H1 (cell line): Measurements from ENCODE around the gene EME2. TPM values are rescaled to one million over a fixed set of nuclear protein-coding genes. Genes with fewer than 3 reads are reported as not detected.

Experiments
- CTCF ChIA-PET: fragments of 300-600 bp; sonication (Branson Sonifier 250); formaldehyde crosslinking; loops from one replicate; lab custom pipeline; 2021; ENCODE audit not compliant: partially characterized antibody; lab: Charles Lee
- POLR2A ChIA-PET: fragments of 300-600 bp; sonication (Branson Sonifier 250); formaldehyde crosslinking; loops from one replicate; lab custom pipeline; 2021; ENCODE audit warnings: inconsistent platforms; ENCODE audit not compliant: partially characterized antibody; lab: Charles Lee
- DNase-seq, 2 experiments: peaks; one replicate each; pipeline versions ENCODE4 v3.0.0 to v3.0.0-alpha.2; 2010 to 2022; ENCODE audit warnings: low spot score in 2 of 2, low read depth in 1 of 2, mixed read lengths in 1 of 2
- FAIRE-seq: peaks from 2 replicates; lab custom pipeline; 2011; peaks lifted over from hg19 to GRCh38; lab: Jason Lieb, UNC
- H2AFZ ChIP-seq: 2 replicates; pipeline ENCODE4 v1.8.1; 2012; ENCODE audit warnings: low read length, inconsistent platforms
- H2AK5ac ChIP-seq: 2 replicates; pipeline ENCODE4 v1.6.1; 2013; ENCODE audit warnings: low read depth, low read length
- H2BK120ac ChIP-seq: replicated peaks from 2 replicates; pipeline ENCODE3; 2013; ENCODE audit warnings: low read depth, low read length, inconsistent platforms
- H2BK12ac ChIP-seq: 2 replicates; pipeline ENCODE4 v1.6.1; 2013; ENCODE audit warnings: low read depth, low read length
- H2BK15ac ChIP-seq: 2 replicates; pipeline ENCODE4 v1.6.1; 2013; ENCODE audit warnings: low read length
- H2BK20ac ChIP-seq: 2 replicates; pipeline ENCODE4 v1.6.1; 2013; ENCODE audit warnings: low read length
- H2BK5ac ChIP-seq: 2 replicates; pipeline ENCODE4 v1.6.1; 2013; ENCODE audit warnings: low read depth, low read length
- H3K14ac ChIP-seq: 2 replicates; pipeline ENCODE4 v1.6.1; 2013; ENCODE audit warnings: inconsistent platforms; ENCODE audit not compliant: insufficient read length
- H3K18ac ChIP-seq: 2 replicates; pipeline ENCODE4 v1.6.1; 2013; ENCODE audit warnings: low read length; ENCODE audit errors: extremely low read depth
- H3K23ac ChIP-seq: 2 replicates; pipeline ENCODE4 v1.6.1; 2013; ENCODE audit warnings: inconsistent platforms; ENCODE audit not compliant: insufficient read length
- H3K23me2 ChIP-seq: 2 replicates; pipeline ENCODE4 v1.6.1; 2013; ENCODE audit warnings: low read depth, low read length
- H3K27ac ChIP-seq: 2 replicates; pipeline ENCODE4 v1.6.1; 2011; ENCODE audit warnings: low read depth, low read length, inconsistent platforms
- H3K27me3 ChIP-seq, 4 experiments: replicated peaks in 1 of 4; 1 replicate in 1 of 4; 2 replicates in 3 of 4; pipeline versions ENCODE4 v1.6.1 to v1.8.1; 2011 to 2013; ENCODE audit warnings: low read length in 3 of 4, mild to moderate bottlenecking in 3 of 4, inconsistent platforms in 2 of 4, mixed read lengths in 2 of 4, moderate library complexity in 1 of 4; ENCODE audit not compliant: control insufficient read depth in 3 of 4, insufficient read depth in 3 of 4; ENCODE audit errors: extremely low read depth in 1 of 4
- H3K36me3 ChIP-seq, 4 experiments: 2 replicates each; pipeline versions ENCODE4 v1.6.1 to v1.8.1; 2011 to 2013; ENCODE audit warnings: mild to moderate bottlenecking in 4 of 4, low read length in 3 of 4, moderate library complexity in 2 of 4, control low read depth in 1 of 4, inconsistent platforms in 1 of 4; ENCODE audit not compliant: insufficient read depth in 4 of 4, control insufficient read depth in 2 of 4
- H3K4ac ChIP-seq: replicated peaks from 2 replicates; pipeline ENCODE3; 2013; ENCODE audit warnings: low read length, low read depth, mixed read lengths, inconsistent platforms; ENCODE audit not compliant: insufficient read length
- H3K4me1 ChIP-seq, 4 experiments: replicated peaks in 1 of 4; 1 replicate in 1 of 4; 2 replicates in 3 of 4; pipeline versions ENCODE4 v1.6.1 to v1.8.1; 2011 to 2013; ENCODE audit warnings: low read length in 3 of 4, inconsistent platforms in 2 of 4, mixed read lengths in 1 of 4; ENCODE audit not compliant: insufficient read depth in 4 of 4, control insufficient read depth in 3 of 4
- H3K4me2 ChIP-seq, 2 experiments: 2 replicates each; pipeline versions ENCODE4 v1.6.1 to v1.8.1; 2011 to 2013; ENCODE audit warnings: low read depth in 2 of 2, low read length in 2 of 2, control low read depth in 1 of 2, inconsistent platforms in 1 of 2, mild to moderate bottlenecking in 1 of 2; ENCODE audit not compliant: insufficient read depth in 1 of 2
- H3K4me3 ChIP-seq, 4 experiments: fragments of 200-600, 300-600 bp in 1 of 4; sonication (generic), shearing (Covaris generic), sonication (Bioruptor Twin) in 1 of 4; 2 replicates each; pipeline versions ENCODE4 v1.5.1 to v1.8.1; 2011 to 2016; ENCODE audit warnings: low read length in 4 of 4, low read depth in 3 of 4, control low read depth in 2 of 4, inconsistent platforms in 2 of 4, mild to moderate bottlenecking in 2 of 4, mixed read lengths in 1 of 4, moderate library complexity in 1 of 4; ENCODE audit not compliant: insufficient read depth in 2 of 4; ENCODE audit errors: extremely low read depth in 1 of 4
- H3K56ac ChIP-seq: replicated peaks from 2 replicates; pipeline ENCODE3; 2013; ENCODE audit warnings: low read depth, mild to moderate bottlenecking, mixed read lengths, low read length, inconsistent platforms; ENCODE audit not compliant: insufficient read length
- H3K79me1 ChIP-seq: 2 replicates; pipeline ENCODE4 v1.6.1; 2013; ENCODE audit warnings: low read depth, low read length, control low read depth
- H3K79me2 ChIP-seq, 2 experiments: 2 replicates each; pipeline versions ENCODE4 v1.6.1 to v1.8.1; 2012 to 2013; ENCODE audit warnings: low read length in 2 of 2, mild to moderate bottlenecking in 2 of 2, inconsistent platforms in 1 of 2; ENCODE audit not compliant: insufficient read depth in 2 of 2, control insufficient read depth in 1 of 2
- H3K9ac ChIP-seq, 4 experiments: replicated peaks in 1 of 4; 1 replicate in 1 of 4; 2 replicates in 3 of 4; pipeline versions ENCODE4 v1.6.1 to v1.8.1; 2011 to 2013; ENCODE audit warnings: low read depth in 3 of 4, low read length in 3 of 4, control low read depth in 2 of 4, mild to moderate bottlenecking in 2 of 4, moderate library complexity in 2 of 4, inconsistent platforms in 1 of 4; ENCODE audit errors: extremely low read depth in 1 of 4
- H3K9me3 ChIP-seq, 2 experiments: 2 replicates each; pipeline versions ENCODE4 v1.6.1 to v1.8.1; 2012 to 2013; ENCODE audit warnings: mild to moderate bottlenecking in 2 of 2, moderate library complexity in 2 of 2, control low read depth in 1 of 2, inconsistent platforms in 1 of 2, low read depth in 1 of 2, low read length in 1 of 2, mixed read lengths in 1 of 2; ENCODE audit not compliant: insufficient read depth in 2 of 2
- H4K20me1 ChIP-seq, 2 experiments: replicated peaks in 1 of 2; 2 replicates each; pipeline versions ENCODE3 to v1.8.1; 2011 to 2013; ENCODE audit warnings: inconsistent platforms in 2 of 2, low read length in 2 of 2, mild to moderate bottlenecking in 1 of 2; ENCODE audit not compliant: insufficient read depth in 2 of 2, control insufficient read depth in 1 of 2
- H4K5ac ChIP-seq: 2 replicates; pipeline ENCODE4 v1.6.1; 2013; ENCODE audit warnings: low read length, low read depth, mixed read lengths, inconsistent platforms; ENCODE audit not compliant: insufficient read length
- H4K8ac ChIP-seq: 2 replicates; pipeline ENCODE4 v1.8.0; 2013; ENCODE audit warnings: mild to moderate bottlenecking, moderate library complexity, low read length, inconsistent platforms; ENCODE audit not compliant: insufficient read depth; ENCODE audit errors: extremely low read depth
- H4K91ac ChIP-seq: replicated peaks from 2 replicates; pipeline ENCODE3; 2013; ENCODE audit warnings: low read length, mixed read lengths, inconsistent platforms; ENCODE audit not compliant: insufficient read length
- ASH2L ChIP-seq: fragments of 200-600, 300-600 bp; sonication (generic); IDR thresholded peaks from one replicate; pipeline ENCODE4 v1.7.1; 2017; ENCODE audit warnings: low read length
- FOSL1 ChIP-seq: IDR thresholded peaks from 2 replicates; pipeline ENCODE4 v1.6.1; 2011; ENCODE audit warnings: mild to moderate bottlenecking, low read depth, low read length, moderate library complexity; ENCODE audit not compliant: insufficient read depth
- KDM1A ChIP-seq: fragments of 200-600, 300-600 bp; sonication (generic); IDR thresholded peaks from 2 replicates; pipeline ENCODE4 v1.7.1; 2016; ENCODE audit warnings: mild to moderate bottlenecking, low read length, borderline replicate concordance
- POU5F1 ChIP-seq: IDR thresholded peaks from 2 replicates; pipeline ENCODE4 v1.6.1; 2011; ENCODE audit warnings: low read depth, mild to moderate bottlenecking, low read length, moderate library complexity
- RAD21 ChIP-seq, 2 experiments: IDR thresholded peaks in 1 of 2; conservative IDR thresholded peaks in 1 of 2; 2 replicates each; pipeline ENCODE4 v1.6.1; 2011; ENCODE audit warnings: low read depth in 2 of 2, low read length in 2 of 2, improper control_type of control experiment in 1 of 2, inconsistent platforms in 1 of 2, mild to moderate bottlenecking in 1 of 2, moderate library complexity in 1 of 2
- RFX5 ChIP-seq: IDR thresholded peaks from 2 replicates; pipeline ENCODE4 v1.6.1; 2011; ENCODE audit warnings: low read depth, low read length, improper control_type of control experiment, borderline replicate concordance
- SIX5 ChIP-seq: IDR thresholded peaks from 2 replicates; pipeline ENCODE4 v1.6.1; 2011; ENCODE audit warnings: mild to moderate bottlenecking, low read depth, low read length
- WGBS, 2 experiments: shearing (Covaris generic) in 1 of 2; methylation state at CpG; one replicate each; pipeline versions ENCODE4 v1.1.6 to v1.1.7; 2013 to 2015; ENCODE audit warnings: low lambda C conversion rate in 2 of 2, mixed read lengths in 2 of 2, inconsistent platforms in 1 of 2, low coverage in 1 of 2, missing lambda C conversion rate in 1 of 2; ENCODE audit not compliant: insufficient replicate concordance in 2 of 2, insufficient coverage in 1 of 2, insufficient read length in 1 of 2; ENCODE audit errors: extremely low coverage in 1 of 2, missing lambda C conversion rate in 1 of 2; 5-methylcytosine and 5-hydroxymethylcytosine counted together
- polyA plus RNA-seq, 7 experiments: library from polyadenylated mRNA; depleted of rRNA in 3 of 7; stranded (reverse) in 5 of 7; unstranded in 2 of 7; fragments of >200 nt in 5 of 7; fragments of 200-250 nt in 2 of 7; gene quantifications; 1 replicate in 5 of 7; 2 replicates in 1 of 7; 4 replicates in 1 of 7; pipeline versions ENCODE4 v1.2.1 to v1.2.3, GENCODE V29; 2011 to 2013; ENCODE audit warnings: missing spikeins in 2 of 7, mixed read lengths in 2 of 7
- total RNA-seq: library from RNA; stranded (reverse); fragmentation: NEBNext Ultra II Directional; extraction: Animal tissue kit (Norgen Biotek cat#: 25700); gene quantifications from 2 replicates; pipeline ENCODE4 v1.2.1, GENCODE V29; 2021

EME2 gene
- total and polyA plus RNA-seq, 2 of the 8 experiments (the other 6 are each of a cell fraction or from before 2014, with no cell fraction given): 13.1 to 19.7 TPM

GRCh38 chr16:1819611-1820010 lies 47.0 kb downstream of the EME2 start:
- POLR2A ChIA-PET: interaction anchor here (1.0 kb wide), 1 partner anchor 28 kb away, joined by 3 read pairs; no protein-coding TSS in a partner anchor
- H3K9me3 ChIP-seq: no peaks in the 10 kb centered on the region
- H3K23ac ChIP-seq: no peak overlapping the region
- H3K79me1 ChIP-seq: no peaks in the 10 kb centered on the region; the same call in 1 of the 2 replicates
- H3K79me2 ChIP-seq: no peaks in the 10 kb centered on the region
- no peak overlapping the region for H3K27ac ChIP-seq
- no peaks in the 10 kb centered on the region for H3K23me2 ChIP-seq
- DNase-seq (no peak), FAIRE-seq (no peak)
- H3K4ac ChIP-seq: no peak overlapping the region
- H2BK12ac ChIP-seq: no peak overlapping the region
- H4K5ac ChIP-seq: no peak overlapping the region
- H4K8ac ChIP-seq: no peak overlapping the region; the same call in 1 of the 2 replicates
- H2AFZ ChIP-seq: no peak overlapping the region
- H4K20me1 ChIP-seq: peaks cover 4 to 9% of the 10 kb centered on the region in 2 experiments
- H3K56ac ChIP-seq: no peak overlapping the region
- H3K27me3 ChIP-seq: no peaks in the 10 kb centered on the region
- H3K4me2 ChIP-seq: no peak overlapping the region
- no peak overlapping the region for H2BK120ac ChIP-seq
- H3K36me3 ChIP-seq: peaks cover 0 to 9% (median 4%) of the 10 kb centered on the region in 4 experiments; a peak in 5 of 8 replicates
- CTCF ChIA-PET: no interaction called here
- no peak overlapping the region for H2AK5ac ChIP-seq
- no peak overlapping the region for H4K91ac ChIP-seq
- H2BK20ac ChIP-seq: no peak overlapping the region
- no peak overlapping the region for H3K18ac ChIP-seq
- no peak for TF ChIP-seq RAD21 (IDR thresholded peaks at IDR 0.05 in 1 of 2, conservative IDR thresholded peaks at IDR 0.05 in 1 of 2; ENCODE audit: low read depth in 2 of 2, low read length in 2 of 2)
- TF ChIP-seq ASH2L: no peak
- TF ChIP-seq FOSL1: no peak
- no peak for TF ChIP-seq KDM1A
- TF ChIP-seq POU5F1: no peak
- no peak for TF ChIP-seq RFX5
- no peak for TF ChIP-seq SIX5
- H3K4me1 ChIP-seq: no peaks in the 10 kb centered on the region
- no peak overlapping the region for H3K4me3 ChIP-seq
- no peak overlapping the region for H2BK15ac ChIP-seq
- no peak overlapping the region for H2BK5ac ChIP-seq
- no peak overlapping the region for H3K9ac ChIP-seq
- H3K14ac ChIP-seq: no peak overlapping the region
- 97% methylated on average over 14 of the region's 15 CpGs; no CpG with 5 or more reads in 1 of the 2 experiments for WGBS, 2 experiments
